Myocyte (in vitro differentiated cells): ENCODE data around the gene BTG4. TPM values are rescaled to one million over a fixed set of nuclear protein-coding genes. Genes with fewer than 3 reads are reported as not detected.

ENCODE experiments used
- DNase-seq: peaks from one replicate; pipeline ENCODE4 v3.0.0-alpha.2; 2012; ENCODE audit warnings: low read depth
- total RNA-seq: library from RNA; depleted of rRNA; stranded (reverse); fragments of >200 nt; gene quantifications from 2 replicates; pipeline ENCODE4 v1.2.3, GENCODE V29; 2014

BTG4 gene
- total RNA-seq, 1 donor from 2014 or later: not detected

DNA sequence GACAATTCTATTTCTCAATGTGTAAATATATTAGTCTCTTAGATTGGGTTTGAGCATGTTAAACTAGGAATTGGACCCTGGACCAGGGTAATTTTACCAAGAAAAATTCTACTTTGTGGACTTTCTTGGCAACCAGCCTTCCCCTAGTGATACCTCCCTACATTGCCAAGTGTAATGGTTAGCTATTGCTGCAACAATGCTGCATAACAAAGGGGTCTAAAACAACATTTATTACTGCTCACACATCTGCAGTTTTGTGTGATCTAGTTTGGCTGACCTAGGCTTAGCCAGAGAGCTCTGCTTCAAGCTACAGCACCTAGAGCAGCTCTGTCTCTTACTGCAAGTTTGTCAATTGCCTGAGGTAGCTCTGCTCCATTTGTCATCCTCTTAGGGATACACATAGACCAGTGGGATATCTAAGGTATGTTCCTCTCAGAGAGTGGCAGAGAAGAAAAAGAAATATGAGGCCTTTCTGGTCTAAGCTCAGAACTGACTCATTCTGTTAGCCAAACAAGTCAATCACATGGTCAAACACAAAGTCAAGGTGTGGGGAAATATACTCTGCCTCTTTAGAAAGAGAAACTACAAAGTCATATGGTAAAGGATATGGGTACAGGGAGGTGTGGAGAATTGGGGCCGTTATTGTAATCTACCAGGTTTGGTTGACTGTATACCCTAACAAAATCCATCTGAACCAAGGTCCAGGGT, 26.4 kb upstream of the BTG4 start:
- no peak for DNase-seq

DNA sequence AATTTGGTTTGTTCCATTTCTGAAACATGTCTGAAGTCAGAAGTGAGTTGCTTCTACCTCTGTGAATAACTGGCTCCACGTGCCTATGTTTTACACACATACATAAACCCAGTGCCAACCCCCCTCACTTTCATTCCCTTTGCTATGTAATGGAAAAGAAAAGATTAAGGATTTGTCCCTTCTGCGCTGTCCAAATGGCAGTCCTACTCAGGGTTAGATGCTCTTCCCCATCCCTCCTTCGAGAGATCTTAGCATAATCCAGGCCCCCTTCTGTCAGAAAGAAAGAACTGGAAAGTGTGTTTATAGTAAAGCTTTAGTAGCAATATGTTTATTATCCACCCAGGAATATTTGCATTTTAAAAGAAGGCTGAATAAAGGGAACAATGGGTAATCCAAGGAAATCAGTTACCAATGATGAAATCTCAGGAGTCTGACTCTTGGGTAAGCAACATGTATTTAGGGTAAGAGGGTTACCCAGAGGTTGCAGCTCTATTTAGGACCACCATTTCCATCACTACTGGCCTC, 25.2 kb upstream of the BTG4 start:
- no peak for DNase-seq

DNA sequence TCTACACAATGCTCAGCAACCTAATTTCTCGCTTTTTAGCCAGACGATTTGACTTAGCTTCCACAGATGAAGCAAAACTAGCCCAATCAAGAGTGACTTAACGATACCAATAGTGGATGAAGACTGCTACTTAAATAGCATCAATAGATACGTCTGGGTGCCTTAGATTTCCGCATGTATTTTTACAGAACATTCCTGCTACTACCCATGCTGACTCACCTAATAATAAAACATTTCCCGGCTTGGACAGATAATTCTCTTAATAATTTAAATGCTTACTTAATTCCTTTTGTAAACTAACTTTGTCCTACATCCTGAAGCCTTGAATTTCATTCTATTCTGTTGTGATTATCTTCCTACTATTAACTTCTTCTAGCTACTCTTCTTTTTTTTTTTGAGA, 23.1 kb upstream of the BTG4 start:
- no peak for DNase-seq

DNA sequence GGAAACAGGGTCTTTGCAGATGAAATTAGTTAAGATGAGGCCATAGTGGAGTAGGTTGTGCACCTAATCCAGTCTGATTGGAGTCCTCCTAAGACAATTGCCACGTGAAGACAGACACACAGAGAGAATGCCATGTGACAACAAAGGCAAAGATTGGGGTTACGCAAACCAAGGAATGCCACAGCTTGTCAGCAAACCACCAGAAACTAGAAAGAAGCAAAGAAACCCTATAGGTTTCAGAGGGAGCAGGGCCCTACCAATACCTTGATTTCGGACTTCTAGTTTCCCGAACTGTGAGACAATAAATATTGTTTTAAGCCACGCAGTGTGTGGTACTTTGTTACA, 20.2 kb upstream of the BTG4 start:
- DNase-seq: no peak

DNA sequence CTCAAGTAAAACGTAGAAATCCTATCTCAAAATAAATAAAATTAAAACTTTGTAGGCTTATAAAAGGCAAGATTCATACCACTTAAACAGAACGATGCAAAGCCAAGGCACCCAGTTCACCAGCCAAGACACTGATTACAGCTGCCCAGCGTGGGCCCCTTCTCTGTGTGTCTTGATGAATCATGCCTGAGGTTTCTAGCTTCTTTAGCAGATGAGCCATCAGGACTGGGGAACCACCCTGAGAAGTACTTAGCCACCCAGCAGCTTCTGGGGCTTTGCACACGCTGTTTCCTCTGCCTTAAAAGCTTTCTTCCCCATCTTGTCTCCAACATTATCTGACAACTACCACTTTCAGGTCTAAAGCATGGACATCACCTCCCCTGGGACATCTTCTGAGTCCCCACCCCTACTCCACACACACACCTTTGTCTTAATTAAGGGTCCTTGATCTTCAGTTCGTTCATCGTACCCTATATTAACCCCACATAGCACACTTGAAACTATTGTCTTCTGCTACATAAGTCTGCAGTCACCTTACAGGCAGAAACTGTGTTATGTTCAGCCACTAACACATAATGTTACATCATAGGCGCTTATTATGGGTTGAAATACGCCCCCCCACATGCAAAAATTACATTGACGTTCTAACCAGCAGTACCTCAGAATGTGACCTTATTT, 19.6 kb upstream of the BTG4 start:
- peak; percentile 87 for DNase-seq

DNA sequence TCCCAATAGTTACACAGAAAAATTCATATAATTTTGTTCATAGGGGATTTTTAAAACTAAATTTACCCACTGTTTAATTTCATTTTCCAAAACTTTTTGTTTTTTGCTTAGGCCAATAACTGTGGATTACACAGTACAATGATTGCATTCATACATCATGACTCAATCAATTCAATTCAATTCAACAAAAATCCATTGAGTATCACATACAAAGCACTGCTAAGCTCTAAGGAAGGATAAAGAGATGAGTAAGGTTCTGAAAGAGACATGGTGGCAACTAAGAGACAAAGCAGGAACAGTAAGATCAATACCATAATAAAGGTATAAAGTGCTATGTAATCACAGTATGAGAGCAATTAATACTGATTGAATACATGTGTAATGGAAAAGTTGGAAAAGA, 18.9 kb upstream of the BTG4 start:
- no peak for DNase-seq

DNA sequence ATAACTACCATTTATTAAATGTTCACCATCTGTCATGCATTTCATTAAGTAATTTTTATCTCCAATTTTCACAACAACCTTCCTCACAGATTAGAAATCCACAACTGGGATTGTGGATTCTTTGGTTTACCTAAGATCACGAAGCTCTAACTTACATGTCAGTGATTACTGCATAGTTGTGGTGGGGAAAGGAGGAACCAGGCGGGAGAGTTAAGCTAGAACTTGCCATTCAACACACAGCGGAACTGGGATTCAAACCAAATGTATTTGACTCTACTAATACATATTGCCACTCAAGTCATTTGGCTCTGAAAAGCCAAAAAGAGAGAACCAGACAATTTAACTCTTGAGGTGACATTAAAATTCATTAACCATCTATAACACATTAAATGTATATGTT, 17.9 kb upstream of the BTG4 start:
- DNase-seq: no peak

DNA sequence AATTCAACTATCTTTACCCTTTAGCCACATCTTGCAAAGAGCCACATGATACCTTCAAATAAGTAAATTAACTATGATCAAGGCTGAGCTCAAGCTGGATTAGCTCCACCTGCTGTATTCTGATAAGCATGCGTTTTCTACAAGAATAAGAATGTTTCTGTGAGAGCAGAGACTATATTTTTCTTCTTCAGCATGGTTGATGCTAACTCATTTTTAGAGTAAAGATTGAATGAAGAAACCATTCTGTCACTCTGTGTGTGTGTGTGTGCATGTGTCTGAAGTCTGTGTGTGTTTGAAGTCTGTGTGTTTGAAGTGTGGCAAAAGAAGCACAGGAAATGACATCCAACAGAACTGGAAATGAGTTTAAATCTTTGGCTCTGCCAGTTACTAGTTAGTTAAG, 16.4 kb upstream of the BTG4 start:
- no peak for DNase-seq

DNA sequence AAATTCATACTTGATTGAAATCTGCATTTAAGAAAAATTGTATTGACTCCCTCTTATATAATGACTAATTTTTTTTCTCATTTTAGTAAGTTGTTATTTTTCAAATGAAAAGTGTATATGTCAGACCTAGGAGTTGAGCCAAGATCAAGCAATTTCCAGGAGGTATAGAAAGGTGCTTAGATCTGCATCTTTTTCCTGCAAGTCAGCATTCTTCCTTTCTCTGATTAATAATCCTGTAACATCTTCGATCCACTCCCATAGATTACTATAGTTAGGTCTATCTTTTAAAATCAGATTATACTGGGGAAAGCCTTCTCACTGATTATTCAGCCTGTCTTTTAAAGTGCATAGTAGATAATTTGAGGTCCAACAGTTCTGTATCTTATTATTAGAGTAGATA, 15.1 kb upstream of the BTG4 start:
- no peak for DNase-seq

DNA sequence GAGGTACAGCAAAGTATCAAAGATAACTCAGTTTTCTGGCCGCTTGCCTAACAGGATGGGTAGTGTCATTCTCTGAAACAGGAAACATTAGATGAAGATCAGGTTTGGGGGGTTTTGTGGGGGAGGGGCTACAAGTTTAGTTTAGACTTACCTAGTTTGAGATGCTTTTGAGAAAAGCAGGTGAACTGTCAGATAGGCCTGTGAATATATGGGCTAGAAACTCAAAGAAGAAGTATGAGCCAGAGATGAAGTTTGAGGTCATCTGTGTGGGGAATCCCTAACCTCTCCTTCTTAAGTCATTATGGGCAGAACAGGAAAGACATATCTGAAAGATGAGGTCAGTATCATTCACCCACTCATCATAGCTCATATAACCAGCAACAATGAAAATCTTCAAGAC, 14.3 kb upstream of the BTG4 start:
- DNase-seq: peak; percentile 64

DNA sequence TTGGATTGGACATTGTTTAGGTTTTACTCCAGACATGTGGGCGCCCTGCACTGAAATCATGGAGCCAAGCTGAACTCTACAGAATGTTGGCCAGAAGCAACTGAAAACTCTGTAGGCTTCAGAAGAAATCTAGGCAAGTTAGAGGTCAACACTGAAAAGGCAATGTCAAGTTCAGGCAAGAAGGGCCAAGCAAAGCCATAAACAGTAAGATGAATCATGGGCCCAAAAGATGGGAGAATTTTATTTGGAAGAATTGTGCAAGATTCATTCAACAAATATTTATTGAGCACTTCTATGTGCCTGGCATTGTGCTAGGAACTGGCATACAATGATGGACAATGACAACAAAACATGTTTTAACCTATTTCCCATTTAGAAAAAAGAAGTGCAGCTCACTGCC, 13.3 kb upstream of the BTG4 start:
- DNase-seq: no peak

DNA sequence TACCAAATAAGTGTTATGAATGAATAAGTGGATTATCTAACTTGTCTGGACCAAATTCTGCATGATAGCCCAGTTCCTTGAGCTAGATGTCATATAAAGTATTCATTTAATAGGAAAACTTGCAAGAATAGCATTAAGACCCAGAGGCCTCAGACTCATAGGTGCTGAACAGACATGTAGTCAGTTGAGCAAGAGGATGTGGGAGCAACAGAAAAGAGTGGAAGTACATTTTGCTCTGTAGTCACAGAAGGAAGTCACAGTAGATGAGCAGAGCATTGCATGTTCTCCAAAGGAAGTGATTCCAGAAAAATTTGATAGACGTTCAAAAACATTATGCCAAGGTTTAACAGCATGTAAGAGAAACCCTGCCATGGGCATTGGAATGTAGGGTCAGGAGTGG, 11.9 kb upstream of the BTG4 start:
- no peak for DNase-seq

DNA sequence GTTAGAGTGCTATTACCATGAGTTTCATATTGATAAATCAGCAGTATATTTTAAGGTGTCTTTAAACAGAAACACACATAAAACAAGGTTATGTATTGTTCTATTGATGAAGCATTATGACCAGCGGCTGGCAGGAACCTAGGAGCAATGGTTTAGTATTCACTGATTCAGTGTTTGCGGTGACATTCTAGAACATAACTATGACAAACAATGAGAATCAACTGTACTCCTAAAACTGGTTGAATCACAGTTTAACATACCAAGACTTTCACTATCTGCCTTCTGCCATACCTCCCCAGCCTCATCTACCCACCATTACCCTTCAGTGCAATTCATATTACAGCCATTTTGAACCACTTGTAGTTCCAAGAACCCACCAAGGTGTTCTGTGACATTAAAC, 11.2 kb upstream of the BTG4 start:
- no peak for DNase-seq

DNA sequence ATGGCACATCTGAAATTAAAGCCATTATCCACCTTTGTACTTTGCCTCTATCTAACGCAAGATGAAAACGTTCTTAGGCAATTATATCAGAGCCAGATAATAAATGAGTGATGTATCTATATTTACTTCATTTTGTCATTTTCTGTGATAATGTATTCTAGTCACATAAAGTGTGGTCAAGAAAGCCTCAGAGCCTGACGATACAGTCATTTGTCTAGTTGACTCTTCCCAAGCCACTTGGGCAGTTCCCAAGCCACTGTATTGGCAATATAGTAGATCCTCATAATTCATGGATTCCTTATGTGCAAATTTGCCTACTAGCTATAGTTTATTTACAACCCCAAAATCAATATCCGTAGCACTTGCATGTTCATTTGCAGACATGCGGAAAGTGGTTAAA, 10.2 kb upstream of the BTG4 start:
- DNase-seq: no peak

DNA sequence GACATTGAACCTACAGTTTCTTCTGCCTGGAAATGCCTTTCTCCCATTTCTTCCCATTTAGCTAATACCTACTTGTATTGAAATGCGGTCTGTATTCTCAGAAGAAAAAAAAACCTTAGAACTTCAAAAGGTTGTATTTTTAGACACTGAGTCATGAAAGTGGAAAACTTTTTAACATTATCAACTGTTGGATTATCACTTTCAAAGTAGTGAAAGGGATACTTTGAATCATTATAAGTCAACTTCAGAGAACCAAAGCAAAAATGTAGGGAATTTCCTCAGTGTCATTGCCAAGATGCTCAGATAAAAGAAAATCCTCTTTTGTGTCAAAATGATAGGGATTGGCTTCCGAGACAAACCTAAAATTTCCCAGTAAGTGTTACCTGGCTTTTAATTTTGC, 8.9 kb upstream of the BTG4 start:
- no peak for DNase-seq

DNA sequence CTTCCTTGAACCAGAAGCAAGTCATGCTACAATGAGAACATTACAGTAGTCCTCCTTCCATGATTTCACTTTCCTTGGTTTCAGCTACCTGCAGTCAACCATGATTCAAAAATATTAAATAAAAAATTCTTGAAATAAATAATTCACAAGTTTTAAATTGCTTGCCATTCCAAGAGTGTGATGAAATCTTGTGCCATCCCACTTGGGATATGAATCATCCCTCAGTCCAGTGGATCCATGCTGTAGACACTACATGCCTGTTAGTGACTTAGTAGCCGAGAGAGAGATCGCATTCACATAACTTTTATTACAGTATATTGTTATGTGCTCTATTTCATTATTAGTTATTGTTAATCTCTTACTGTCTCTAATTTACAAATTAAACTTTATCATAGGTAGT, 8.4 kb upstream of the BTG4 start:
- peak; percentile 47 for DNase-seq

DNA sequence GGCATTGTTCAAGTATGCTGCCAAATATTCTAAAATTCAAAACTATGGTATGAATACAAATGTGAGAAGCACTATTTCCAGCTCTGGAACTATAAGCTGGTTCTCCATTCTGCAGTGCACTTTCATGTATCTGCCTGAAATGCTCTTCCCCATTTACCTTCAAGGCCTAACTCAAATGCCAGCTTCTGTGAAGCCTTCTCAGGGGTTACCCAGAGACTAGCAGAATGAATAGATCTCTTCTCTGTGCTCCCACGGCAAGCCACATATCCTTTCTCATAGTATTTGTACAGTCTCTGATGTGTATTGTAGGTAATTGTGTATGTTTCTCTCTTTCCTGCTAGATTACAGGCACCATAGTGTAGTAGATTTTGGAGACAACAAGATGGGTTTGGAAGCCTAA, 6.5 kb upstream of the BTG4 start:
- no peak for DNase-seq

DNA sequence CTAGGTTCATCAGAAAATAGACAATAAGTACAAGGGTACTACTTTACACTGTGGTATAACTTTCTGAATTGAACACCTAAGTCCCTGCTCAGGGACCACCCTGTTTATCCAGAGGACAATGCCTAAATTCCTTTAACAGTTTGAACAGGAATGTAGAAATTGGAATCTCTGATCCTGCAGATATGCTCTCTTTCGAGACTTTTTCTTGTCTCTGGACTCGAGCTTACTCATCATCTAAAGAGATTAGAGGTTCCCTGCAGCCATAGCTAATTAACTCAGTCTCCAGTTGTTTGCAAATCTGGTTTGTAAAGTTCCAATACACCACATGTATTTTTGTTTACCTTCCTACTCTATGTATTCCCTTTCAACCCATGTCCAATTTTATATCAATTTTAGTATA, 3.4 kb upstream of the BTG4 start:
- DNase-seq: no peak

DNA sequence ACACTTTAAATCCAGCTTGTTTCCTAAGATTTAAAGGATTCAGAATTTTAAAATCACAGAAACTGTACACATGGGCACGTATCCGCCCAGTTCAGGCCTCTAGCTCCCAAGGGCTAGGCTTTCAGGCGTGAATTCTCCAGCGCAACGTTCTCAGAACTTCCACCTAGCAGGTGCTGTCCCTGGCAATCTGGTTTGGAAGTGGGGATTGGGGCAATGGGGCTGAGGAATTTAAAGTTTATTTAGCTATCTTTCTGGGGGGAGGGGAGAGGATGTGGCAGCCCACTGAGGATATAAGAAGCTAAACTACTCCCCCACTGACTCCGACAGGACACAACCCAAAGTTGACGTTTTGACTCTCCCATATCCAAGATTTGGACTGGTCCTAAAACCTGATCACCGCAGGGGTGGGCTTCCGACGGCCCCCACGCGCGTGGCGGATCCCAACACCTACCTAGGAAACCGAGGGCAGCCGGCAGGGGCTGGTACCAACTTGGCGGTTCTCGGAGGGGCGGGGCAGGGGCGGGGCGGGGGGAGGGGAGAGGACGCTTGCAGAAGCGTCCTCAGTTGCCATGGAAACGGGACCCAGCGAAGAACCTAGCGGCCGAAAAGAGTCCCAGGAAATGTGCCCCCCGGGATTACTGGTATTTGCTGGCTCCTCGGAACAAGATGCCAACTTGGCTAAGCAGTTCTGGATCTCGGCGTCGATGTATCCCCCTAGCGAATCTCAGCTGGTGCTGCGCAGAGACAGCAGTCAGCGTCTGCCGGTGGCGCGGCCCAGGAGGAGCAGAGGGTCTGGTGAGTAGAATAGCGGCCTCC, 2.2 kb upstream of the BTG4 start, which contains the start of gene HOATZ:
Gene HOATZ (plus strand): TSS at position 563 of the 816 bp plus-strand sequence. CDS start 7 bp downstream, at position 570.
- DNase-seq: no peak

DNA sequence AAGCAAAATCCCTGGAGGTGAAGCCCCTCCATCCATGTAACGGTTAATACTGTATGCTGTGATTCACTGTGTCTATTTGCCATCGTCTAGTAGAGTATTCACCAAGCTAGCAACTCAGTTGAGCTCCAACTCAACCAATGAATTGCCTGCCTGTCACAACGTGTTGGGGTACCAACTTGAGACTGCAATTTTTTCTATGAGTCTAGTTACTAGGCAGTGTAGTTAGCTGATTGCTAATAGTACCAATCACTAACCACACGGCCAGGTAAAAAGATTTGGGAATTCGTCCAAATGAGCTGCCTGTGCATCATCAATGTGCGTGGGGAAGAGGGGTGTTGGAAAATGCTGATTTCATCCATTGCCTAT, 1.0 kb upstream of the BTG4 start:
- no peak for DNase-seq

DNA sequence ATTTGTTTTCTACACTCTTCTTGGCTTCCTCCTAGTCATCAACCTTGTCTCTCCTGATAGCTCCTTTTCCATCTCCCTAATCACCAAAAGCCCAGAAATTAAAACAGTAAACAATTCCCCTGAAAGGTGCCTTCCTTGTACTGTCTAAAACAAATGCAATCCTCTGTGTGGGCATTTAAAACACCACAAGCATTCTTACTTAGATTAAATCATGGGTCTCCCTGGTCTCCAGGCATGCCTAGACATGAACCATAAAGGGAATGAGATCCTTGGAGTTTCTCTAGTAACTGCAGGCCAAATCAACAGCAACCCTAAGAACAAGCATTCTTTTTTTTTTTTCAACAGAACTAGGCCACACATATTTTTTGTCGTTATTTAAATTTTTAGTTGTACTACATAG, 1.9 kb downstream of the BTG4 start:
- DNase-seq: peak; percentile 60

DNA sequence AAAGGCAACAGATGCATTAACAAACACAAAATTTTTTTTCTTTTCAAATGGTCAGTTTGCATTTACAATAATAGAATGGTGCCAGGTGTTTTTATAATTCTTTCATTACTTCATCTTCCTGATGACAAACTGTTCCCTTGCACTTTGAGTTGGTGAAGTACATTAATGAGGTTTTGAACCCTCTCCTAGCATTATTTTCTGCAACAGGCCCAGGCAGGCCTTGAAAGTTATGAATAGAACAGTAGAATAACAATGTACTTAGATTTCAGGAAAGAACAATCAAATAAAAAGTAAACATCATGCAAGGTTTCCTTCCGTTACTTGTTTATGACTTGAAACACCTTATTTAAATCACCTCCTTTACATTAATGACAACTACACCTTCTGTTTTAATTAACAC, 9.6 kb downstream of the BTG4 start:
- DNase-seq: no peak
